Measurements from ENCODE around the gene UNC45A. TPM values are rescaled to one million over a fixed set of nuclear protein-coding genes. Genes with fewer than 3 reads are reported as not detected.

The UNC45A gene
- total and polyA plus RNA-seq, 2 of the 8 experiments (the other 6 are each of a cell fraction or from before 2014, with no cell fraction given) = 74.1 to 84.2 TPM

DNA sequence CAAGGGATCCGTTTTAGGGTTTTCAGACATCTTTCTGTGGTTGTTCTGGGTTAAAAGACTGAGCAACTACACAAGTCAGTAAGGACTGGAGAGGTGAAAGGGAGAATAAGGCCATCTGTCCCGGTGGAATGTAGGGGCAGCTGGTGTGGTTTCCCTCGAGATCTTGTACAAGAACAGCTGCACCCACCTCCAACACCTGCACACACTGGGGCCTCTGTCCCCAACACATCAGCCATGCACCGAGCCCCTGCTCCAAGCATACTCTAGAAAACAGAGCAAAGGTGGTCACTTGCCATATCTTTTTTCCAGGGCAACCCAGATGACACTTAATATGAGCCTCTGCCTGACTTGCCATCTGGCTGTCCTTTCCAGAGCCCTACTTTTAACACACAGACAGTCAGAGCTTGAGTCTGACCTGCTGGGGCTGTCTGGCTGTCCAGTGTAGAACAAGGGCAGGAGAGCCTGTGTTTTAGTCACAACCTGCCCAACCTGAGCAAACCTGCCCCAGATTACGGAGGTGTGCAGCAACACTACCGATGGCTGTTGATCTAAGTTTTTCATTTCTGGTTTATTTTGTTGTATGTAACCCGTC is 19.8 kb upstream of the UNC45A start (continued):
- no peak for TF ChIP-seq NANOG (IDR thresholded peaks at IDR 0.05; ENCODE audit: insufficient read depth, low read depth, low read length, poor library complexity, severe bottlenecking)
